ENCODE results near the gene EIF4B.
A peak's percentile ranks its signal among the peaks of the same experiment; 100 is the strongest.

DNA sequence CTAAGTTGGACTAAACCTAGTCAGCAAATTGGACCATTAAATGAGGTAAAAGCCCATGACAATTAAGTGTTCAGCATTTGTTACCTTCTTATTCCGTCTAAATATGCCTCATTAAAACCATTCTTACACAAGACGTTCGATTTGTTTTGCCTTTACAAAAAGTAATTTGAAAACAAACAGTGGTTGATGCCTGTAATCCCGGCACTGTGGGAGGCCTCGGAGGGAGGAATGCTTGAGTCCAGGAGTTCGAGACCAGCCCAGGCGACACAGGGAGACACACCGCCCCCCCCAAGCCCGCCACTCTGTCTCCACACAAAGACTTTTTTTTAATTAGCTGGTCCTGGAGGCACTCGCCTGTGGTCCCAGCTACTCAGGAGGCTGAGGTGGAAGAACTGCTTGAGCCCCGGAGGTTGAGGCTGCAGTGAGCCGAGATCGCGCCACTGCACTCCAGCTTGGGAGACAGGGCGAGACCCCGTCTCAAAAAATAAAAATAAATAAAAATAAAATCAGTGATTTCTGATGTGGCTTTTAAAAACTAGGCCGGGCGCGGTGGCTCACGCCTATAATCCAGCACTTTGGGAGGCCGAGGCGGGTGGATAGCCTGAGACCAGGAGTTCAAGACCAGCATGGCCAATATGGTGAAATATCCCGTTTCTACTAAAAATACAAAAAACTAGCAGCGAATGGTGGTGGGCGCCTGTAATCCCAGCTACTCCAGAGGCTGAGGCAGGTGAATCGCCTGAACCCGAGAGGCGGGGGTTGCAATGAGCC lies 856 bp upstream of the EIF4B start:
- TF ChIP-seq, protein P1, sequence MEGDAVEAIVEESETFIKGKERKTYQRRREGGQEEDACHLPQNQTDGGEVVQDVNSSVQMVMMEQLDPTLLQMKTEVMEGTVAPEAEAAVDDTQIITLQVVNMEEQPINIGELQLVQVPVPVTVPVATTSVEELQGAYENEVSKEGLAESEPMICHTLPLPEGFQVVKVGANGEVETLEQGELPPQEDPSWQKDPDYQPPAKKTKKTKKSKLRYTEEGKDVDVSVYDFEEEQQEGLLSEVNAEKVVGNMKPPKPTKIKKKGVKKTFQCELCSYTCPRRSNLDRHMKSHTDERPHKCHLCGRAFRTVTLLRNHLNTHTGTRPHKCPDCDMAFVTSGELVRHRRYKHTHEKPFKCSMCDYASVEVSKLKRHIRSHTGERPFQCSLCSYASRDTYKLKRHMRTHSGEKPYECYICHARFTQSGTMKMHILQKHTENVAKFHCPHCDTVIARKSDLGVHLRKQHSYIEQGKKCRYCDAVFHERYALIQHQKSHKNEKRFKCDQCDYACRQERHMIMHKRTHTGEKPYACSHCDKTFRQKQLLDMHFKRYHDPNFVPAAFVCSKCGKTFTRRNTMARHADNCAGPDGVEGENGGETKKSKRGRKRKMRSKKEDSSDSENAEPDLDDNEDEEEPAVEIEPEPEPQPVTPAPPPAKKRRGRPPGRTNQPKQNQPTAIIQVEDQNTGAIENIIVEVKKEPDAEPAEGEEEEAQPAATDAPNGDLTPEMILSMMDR (conservative IDR thresholded peaks at IDR 0.05; ENCODE audit: low read depth in 2 of 2): no peak
- no peak for TF ChIP-seq EZH2 (IDR thresholded peaks at IDR 0.05; ENCODE audit: low read depth, unreplicated experiment)
- TF ChIP-seq, protein P2, sequence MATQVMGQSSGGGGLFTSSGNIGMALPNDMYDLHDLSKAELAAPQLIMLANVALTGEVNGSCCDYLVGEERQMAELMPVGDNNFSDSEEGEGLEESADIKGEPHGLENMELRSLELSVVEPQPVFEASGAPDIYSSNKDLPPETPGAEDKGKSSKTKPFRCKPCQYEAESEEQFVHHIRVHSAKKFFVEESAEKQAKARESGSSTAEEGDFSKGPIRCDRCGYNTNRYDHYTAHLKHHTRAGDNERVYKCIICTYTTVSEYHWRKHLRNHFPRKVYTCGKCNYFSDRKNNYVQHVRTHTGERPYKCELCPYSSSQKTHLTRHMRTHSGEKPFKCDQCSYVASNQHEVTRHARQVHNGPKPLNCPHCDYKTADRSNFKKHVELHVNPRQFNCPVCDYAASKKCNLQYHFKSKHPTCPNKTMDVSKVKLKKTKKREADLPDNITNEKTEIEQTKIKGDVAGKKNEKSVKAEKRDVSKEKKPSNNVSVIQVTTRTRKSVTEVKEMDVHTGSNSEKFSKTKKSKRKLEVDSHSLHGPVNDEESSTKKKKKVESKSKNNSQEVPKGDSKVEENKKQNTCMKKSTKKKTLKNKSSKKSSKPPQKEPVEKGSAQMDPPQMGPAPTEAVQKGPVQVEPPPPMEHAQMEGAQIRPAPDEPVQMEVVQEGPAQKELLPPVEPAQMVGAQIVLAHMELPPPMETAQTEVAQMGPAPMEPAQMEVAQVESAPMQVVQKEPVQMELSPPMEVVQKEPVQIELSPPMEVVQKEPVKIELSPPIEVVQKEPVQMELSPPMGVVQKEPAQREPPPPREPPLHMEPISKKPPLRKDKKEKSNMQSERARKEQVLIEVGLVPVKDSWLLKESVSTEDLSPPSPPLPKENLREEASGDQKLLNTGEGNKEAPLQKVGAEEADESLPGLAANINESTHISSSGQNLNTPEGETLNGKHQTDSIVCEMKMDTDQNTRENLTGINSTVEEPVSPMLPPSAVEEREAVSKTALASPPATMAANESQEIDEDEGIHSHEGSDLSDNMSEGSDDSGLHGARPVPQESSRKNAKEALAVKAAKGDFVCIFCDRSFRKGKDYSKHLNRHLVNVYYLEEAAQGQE (IDR thresholded peaks at IDR 0.05; ENCODE audit: unreplicated experiment): no peak
- TF ChIP-seq JUNB (IDR thresholded peaks at IDR 0.05; ENCODE audit: unreplicated experiment): no peak
- no peak for TF ChIP-seq ZNF114 (CRISPR knock-in tag; IDR thresholded peaks at IDR 0.05)
- TF ChIP-seq CREB1 (CRISPR knock-in tag; IDR thresholded peaks at IDR 0.05; ENCODE audit: low read depth): 0 out of 2 replicates have a peak, but pooled peaks have one; percentile 6
- TF ChIP-seq POLR2AphosphoS5 (IDR thresholded peaks at IDR 0.05; ENCODE audit: low read depth): no peak
- TF ChIP-seq EZH2phosphoT487 (IDR thresholded peaks at IDR 0.05; ENCODE audit: unreplicated experiment): no peak
- TF ChIP-seq ZNF331 (CRISPR knock-in tag; IDR thresholded peaks at IDR 0.05; ENCODE audit: low read depth): no peak
